SK-N-SH (cell line): Measurements from ENCODE around the gene MTARC1.

Source experiments
- EP300 ChIP-seq, 2 experiments: IDR thresholded peaks; 2 replicates each; pipeline versions ENCODE4 v1.4.0 to v1.6.1; 2012; ENCODE audit warnings: borderline replicate concordance in 1 of 2, low read depth in 1 of 2, low read length in 1 of 2
- FOXM1 ChIP-seq: IDR thresholded peaks from 2 replicates; pipeline ENCODE4 v1.4.0; 2012; ENCODE audit warnings: low read depth, mild to moderate bottlenecking
- GABPA ChIP-seq: IDR thresholded peaks from 2 replicates; pipeline ENCODE4 v1.4.0; 2012; ENCODE audit warnings: low read depth, mild to moderate bottlenecking
- JUND ChIP-seq: IDR thresholded peaks from 2 replicates; pipeline ENCODE4 v1.4.0; 2012
- MAX ChIP-seq: IDR thresholded peaks from 2 replicates; pipeline ENCODE4 v1.4.0; 2012; ENCODE audit warnings: low read depth
- RFX5 ChIP-seq: IDR thresholded peaks from 2 replicates; pipeline ENCODE4 v1.6.1; 2012; ENCODE audit warnings: mild to moderate bottlenecking, improper control_type of control experiment, low read length
- TAF1 ChIP-seq: IDR thresholded peaks from 2 replicates; pipeline ENCODE4 v1.6.1; 2012; ENCODE audit warnings: low read depth, mild to moderate bottlenecking, low read length, moderate library complexity, borderline replicate concordance
- TCF12 ChIP-seq: IDR thresholded peaks from 2 replicates; pipeline ENCODE4 v1.4.0; 2012
- TEAD4 ChIP-seq: IDR thresholded peaks from 2 replicates; pipeline ENCODE4 v1.4.0; 2012; ENCODE audit warnings: mild to moderate bottlenecking, borderline replicate concordance; ENCODE audit not compliant: insufficient read depth
- YY1 ChIP-seq: IDR thresholded peaks from 2 replicates; pipeline ENCODE4 v1.4.0; 2012; ENCODE audit warnings: low read depth, mild to moderate bottlenecking
- ZBTB33 ChIP-seq: IDR thresholded peaks from 2 replicates; pipeline ENCODE4 v1.4.0; 2012; ENCODE audit warnings: low read depth, borderline replicate concordance
- TF ChIP-seq, protein P1 (sequence below): fragments of 200-600 bp; sonication (generic); IDR thresholded peaks from 2 replicates; pipeline ENCODE4 v1.6.1; 2017; ENCODE audit warnings: antibody characterized with exemption, mild to moderate bottlenecking, moderate library complexity

- no peak for TF ChIP-seq RFX5
- no peak for TF ChIP-seq TAF1
- TF ChIP-seq, protein P1, sequence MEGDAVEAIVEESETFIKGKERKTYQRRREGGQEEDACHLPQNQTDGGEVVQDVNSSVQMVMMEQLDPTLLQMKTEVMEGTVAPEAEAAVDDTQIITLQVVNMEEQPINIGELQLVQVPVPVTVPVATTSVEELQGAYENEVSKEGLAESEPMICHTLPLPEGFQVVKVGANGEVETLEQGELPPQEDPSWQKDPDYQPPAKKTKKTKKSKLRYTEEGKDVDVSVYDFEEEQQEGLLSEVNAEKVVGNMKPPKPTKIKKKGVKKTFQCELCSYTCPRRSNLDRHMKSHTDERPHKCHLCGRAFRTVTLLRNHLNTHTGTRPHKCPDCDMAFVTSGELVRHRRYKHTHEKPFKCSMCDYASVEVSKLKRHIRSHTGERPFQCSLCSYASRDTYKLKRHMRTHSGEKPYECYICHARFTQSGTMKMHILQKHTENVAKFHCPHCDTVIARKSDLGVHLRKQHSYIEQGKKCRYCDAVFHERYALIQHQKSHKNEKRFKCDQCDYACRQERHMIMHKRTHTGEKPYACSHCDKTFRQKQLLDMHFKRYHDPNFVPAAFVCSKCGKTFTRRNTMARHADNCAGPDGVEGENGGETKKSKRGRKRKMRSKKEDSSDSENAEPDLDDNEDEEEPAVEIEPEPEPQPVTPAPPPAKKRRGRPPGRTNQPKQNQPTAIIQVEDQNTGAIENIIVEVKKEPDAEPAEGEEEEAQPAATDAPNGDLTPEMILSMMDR: no peak
- no peak for TF ChIP-seq TEAD4
- TF ChIP-seq FOXM1: no peak
- no peak for TF ChIP-seq ZBTB33
- TF ChIP-seq GABPA: no peak
- no peak for TF ChIP-seq MAX
- TF ChIP-seq EP300 (IDR thresholded peaks at IDR 0.05; ENCODE audit: borderline replicate concordance in 1 of 2, low read depth in 1 of 2, low read length in 1 of 2): no peak
- no peak for TF ChIP-seq JUND
- TF ChIP-seq YY1: no peak
- no peak for TF ChIP-seq TCF12
Measured at GRCh38 chr1:220818421-220819173, 31.9 kb downstream of the MTARC1 start.
